OCI-LY7 (cell line): ENCODE results near the gene FN1.

Experiments used
- CTCF ChIP-seq: fragments of 200-600 bp; sonication (generic); conservative IDR thresholded peaks from 2 replicates; pipeline ENCODE4 v1.5.1; 2014; ENCODE audit warnings: mild to moderate bottlenecking, antibody characterized with exemption, low read length, moderate library complexity, mixed read lengths
- EZH2phosphoT487 ChIP-seq: fragments of 200-600 bp; sonication (generic); IDR thresholded peaks from 2 replicates; pipeline ENCODE4 v1.6.1; 2018; ENCODE audit warnings: low read depth, borderline replicate concordance, mild to moderate bottlenecking, mixed run types, antibody characterized with exemption, low read length, moderate library complexity, mixed read lengths

- TF ChIP-seq CTCF (no peak), EZH2phosphoT487 (no peak)
Measured at GRCh38 chr2:215441560-215442400, 5.9 kb upstream of the FN1 start.
